Hepatocyte (in vitro differentiated cells): ENCODE data around the gene COG2. TPM values are rescaled to one million over a fixed set of nuclear protein-coding genes. Genes with fewer than 3 reads are reported as not detected.

Experiments used
- DNase-seq: peaks from one replicate; pipeline ENCODE4 v3.0.0-alpha.2; 2016; ENCODE audit warnings: low spot score
- H2AFZ ChIP-seq: fragments of 200-600 bp; sonication (generic); 2 replicates; pipeline ENCODE4 v1.6.0; 2016; ENCODE audit warnings: antibody characterized with exemption, mild to moderate bottlenecking
- H3K27ac ChIP-seq: fragments of 200-600 bp; sonication (generic); 2 replicates; pipeline ENCODE4 v1.5.1; 2016; ENCODE audit warnings: mild to moderate bottlenecking
- H3K27me3 ChIP-seq: fragments of 200-600 bp; sonication (generic); 2 replicates; pipeline ENCODE4 v1.6.1; 2016
- H3K36me3 ChIP-seq: fragments of 200-600 bp; sonication (generic); replicated peaks from 2 replicates; pipeline ENCODE4 v1.5.1; 2016; ENCODE audit warnings: low read depth; ENCODE audit not compliant: insufficient read depth
- H3K4me1 ChIP-seq: fragments of 200-600 bp; sonication (generic); 2 replicates; pipeline ENCODE4 v1.5.1; 2016; ENCODE audit warnings: mild to moderate bottlenecking, moderate library complexity; ENCODE audit not compliant: insufficient read depth
- H3K4me2 ChIP-seq: fragments of 200-600 bp; sonication (generic); 2 replicates; pipeline ENCODE4 v1.6.0; 2016
- H3K4me3 ChIP-seq: fragments of 200-600 bp; sonication (generic); 2 replicates; pipeline ENCODE4 v1.5.1; 2016; ENCODE audit warnings: mild to moderate bottlenecking
- H3K79me2 ChIP-seq: fragments of 200-600 bp; sonication (generic); 2 replicates; pipeline ENCODE4 v1.6.0; 2017; ENCODE audit warnings: mild to moderate bottlenecking
- H3K9me2 ChIP-seq: fragments of 200-600 bp; sonication (generic); replicated peaks from 2 replicates; pipeline ENCODE4 v1.6.0; 2017; ENCODE audit warnings: mild to moderate bottlenecking; ENCODE audit not compliant: insufficient read depth
- H3K9me3 ChIP-seq: fragments of 200-600 bp; sonication (generic); 2 replicates; pipeline ENCODE4 v1.5.1; 2016; ENCODE audit warnings: low read depth, mild to moderate bottlenecking
- H4K20me1 ChIP-seq: fragments of 200-600 bp; sonication (generic); 2 replicates; pipeline ENCODE4 v1.6.0; 2016; ENCODE audit warnings: mild to moderate bottlenecking; ENCODE audit not compliant: insufficient read depth, poor library complexity, severe bottlenecking
- CTCF ChIP-seq: fragments of 200-600 bp; sonication (generic); IDR thresholded peaks from 2 replicates; pipeline ENCODE4 v1.5.1; 2016; ENCODE audit warnings: antibody characterized with exemption, mild to moderate bottlenecking; ENCODE audit not compliant: poor library complexity
- EZH2 ChIP-seq: fragments of 200-600 bp; sonication (generic); IDR thresholded peaks from 2 replicates; pipeline ENCODE4 v1.6.1; 2016; ENCODE audit warnings: antibody characterized with exemption, mild to moderate bottlenecking, borderline replicate concordance
- EZH2phosphoT487 ChIP-seq: fragments of 200-600 bp; sonication (generic); IDR thresholded peaks from one replicate; pipeline ENCODE4 v1.6.1; 2018; ENCODE audit warnings: antibody characterized with exemption, mild to moderate bottlenecking, low read depth, moderate library complexity; ENCODE audit not compliant: unreplicated experiment, severe bottlenecking
- WGBS: methylation state at CpG from one replicate; pipeline ENCODE4 v1.1.6; 2016; ENCODE audit warnings: low lambda C conversion rate; ENCODE audit errors: missing lambda C conversion rate; 5-methylcytosine and 5-hydroxymethylcytosine counted together
- polyA plus RNA-seq: library from polyadenylated mRNA; unstranded; fragments of >200 nt; fragmentation: Nextera tagmentation; extraction: Ambion mirVana; gene quantifications from 2 replicates; pipeline ENCODE4 v1.2.1, GENCODE V29; 2016
- total RNA-seq: library from RNA; depleted of rRNA; stranded (reverse); fragments of >200 nt; gene quantifications from 2 replicates; pipeline ENCODE4 v1.2.3, GENCODE V29; 2014

Gene COG2
- total and polyA plus RNA-seq, 2 experiments from 2014 or later = 25.3 to 46.2 TPM

- H3K36me3 ChIP-seq = peaks cover 7% of the 10 kb centered on the region
Observed at GRCh38 chr1:230674581-230674980, 32.3 kb downstream of the COG2 start.

GRCh38 chr1:230677200-230677599 is 34.9 kb downstream of the COG2 start:
- DNase-seq = no peak
- H3K36me3 ChIP-seq = peaks cover 7% of the 10 kb centered on the region
- TF ChIP-seq EZH2 (no peak), EZH2phosphoT487 (no peak), CTCF (no peak)

More at GRCh38 chr1:230674581-230674980, 32.3 kb downstream of the COG2 start:
- Histone ChIP-seq H3K27ac (no peak overlapping the region), H3K4me3 (no peak overlapping the region), H3K4me1 (no peaks in the 10 kb centered on the region), H3K27me3 (no peaks in the 10 kb centered on the region), H3K9me2 (no peaks in the 10 kb centered on the region), H3K4me2 (no peak overlapping the region), H4K20me1 (no peaks in the 10 kb centered on the region), H3K9me3 (no peaks in the 10 kb centered on the region), H2AFZ (no peak overlapping the region), H3K79me2 (no peaks in the 10 kb centered on the region)
- no peak for TF ChIP-seq EZH2
- no peak for TF ChIP-seq CTCF
- no peak for TF ChIP-seq EZH2phosphoT487
- WGBS = 98% methylated on average over 2 of the region's 2 CpGs
- DNase-seq = no peak

GRCh38 chr1:230679192-230679591 is 36.9 kb downstream of the COG2 start:
- H3K36me3 ChIP-seq = peaks cover 7% of the 10 kb centered on the region
- no peak overlapping the region for H3K4me2 ChIP-seq
- no peak for DNase-seq
- H2AFZ ChIP-seq = no peak overlapping the region
- H4K20me1 ChIP-seq = no peaks in the 10 kb centered on the region
- H3K9me2 ChIP-seq = no peaks in the 10 kb centered on the region
- H3K27ac ChIP-seq = no peak overlapping the region
- WGBS = 68% methylated on average over 3 of the region's 3 CpGs
- H3K4me1 ChIP-seq = peaks cover 33% of the 10 kb centered on the region
- no peaks in the 10 kb centered on the region for H3K9me3 ChIP-seq
- H3K27me3 ChIP-seq = no peaks in the 10 kb centered on the region
- TF ChIP-seq CTCF = no peak
- no peak for TF ChIP-seq EZH2phosphoT487
- TF ChIP-seq EZH2 = no peak
- no peaks in the 10 kb centered on the region for H3K79me2 ChIP-seq
- no peak overlapping the region for H3K4me3 ChIP-seq

More at GRCh38 chr1:230677200-230677599, 34.9 kb downstream of the COG2 start:
- Histone ChIP-seq H3K9me3 (no peaks in the 10 kb centered on the region), H3K79me2 (no peaks in the 10 kb centered on the region), H3K27ac (no peak overlapping the region), H3K4me1 (peaks cover 19% of the 10 kb centered on the region), H2AFZ (no peak overlapping the region), H3K9me2 (no peaks in the 10 kb centered on the region), H3K27me3 (no peaks in the 10 kb centered on the region), H3K4me3 (no peak overlapping the region), H3K4me2 (no peak overlapping the region), H4K20me1 (no peaks in the 10 kb centered on the region)
- whole genome bisulfite sequencing = 100% methylated on average over 1 of the region's 1 CpG

GRCh38 chr1:230679825-230680224 is 37.5 kb downstream of the COG2 start:
- Histone ChIP-seq H3K4me1 (peaks cover 34% of the 10 kb centered on the region), H4K20me1 (no peaks in the 10 kb centered on the region), H3K36me3 (peaks cover 7% of the 10 kb centered on the region), H3K9me2 (no peaks in the 10 kb centered on the region), H2AFZ (no peak overlapping the region), H3K4me3 (no peak overlapping the region), H3K4me2 (no peak overlapping the region), H3K27ac (no peak overlapping the region), H3K27me3 (no peaks in the 10 kb centered on the region), H3K79me2 (no peaks in the 10 kb centered on the region), H3K9me3 (no peaks in the 10 kb centered on the region)
- 94% methylated on average over 2 of the region's 2 CpGs for WGBS
- no peak for DNase-seq
- TF ChIP-seq EZH2 = no peak
- no peak for TF ChIP-seq CTCF
- TF ChIP-seq EZH2phosphoT487 = no peak
